ENCODE data around the gene PUS1. TPM values are rescaled to one million over a fixed set of nuclear protein-coding genes. Genes with fewer than 3 reads are reported as not detected.

The PUS1 gene
- total and polyA plus RNA-seq, 9 of the 15 experiments (the other 6 are each of a cell fraction or from before 2014, with no cell fraction given) = 1.9 to 90.8 (median 30.0) TPM

DNA sequence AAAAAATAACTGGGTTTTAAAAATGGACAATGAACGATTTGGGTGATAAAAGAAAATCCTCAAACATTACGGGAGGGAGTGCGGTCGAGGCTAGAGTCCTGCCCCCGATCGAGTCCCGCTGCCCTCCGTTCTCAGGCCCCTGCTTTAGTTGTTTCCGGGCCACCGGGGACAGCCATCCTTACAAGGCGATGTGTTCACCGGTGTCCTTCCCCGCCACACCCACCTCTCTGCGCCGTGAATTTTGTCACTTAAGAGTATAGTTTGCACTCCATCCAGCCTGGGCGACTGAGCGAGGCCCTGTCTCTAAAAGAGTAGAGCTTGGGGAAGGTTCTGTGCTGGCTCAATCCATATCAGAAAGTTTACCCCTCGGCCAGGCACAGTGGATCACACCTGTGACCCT is 31.8 kb upstream of the PUS1 start (continued):
- TF ChIP-seq, protein P1, sequence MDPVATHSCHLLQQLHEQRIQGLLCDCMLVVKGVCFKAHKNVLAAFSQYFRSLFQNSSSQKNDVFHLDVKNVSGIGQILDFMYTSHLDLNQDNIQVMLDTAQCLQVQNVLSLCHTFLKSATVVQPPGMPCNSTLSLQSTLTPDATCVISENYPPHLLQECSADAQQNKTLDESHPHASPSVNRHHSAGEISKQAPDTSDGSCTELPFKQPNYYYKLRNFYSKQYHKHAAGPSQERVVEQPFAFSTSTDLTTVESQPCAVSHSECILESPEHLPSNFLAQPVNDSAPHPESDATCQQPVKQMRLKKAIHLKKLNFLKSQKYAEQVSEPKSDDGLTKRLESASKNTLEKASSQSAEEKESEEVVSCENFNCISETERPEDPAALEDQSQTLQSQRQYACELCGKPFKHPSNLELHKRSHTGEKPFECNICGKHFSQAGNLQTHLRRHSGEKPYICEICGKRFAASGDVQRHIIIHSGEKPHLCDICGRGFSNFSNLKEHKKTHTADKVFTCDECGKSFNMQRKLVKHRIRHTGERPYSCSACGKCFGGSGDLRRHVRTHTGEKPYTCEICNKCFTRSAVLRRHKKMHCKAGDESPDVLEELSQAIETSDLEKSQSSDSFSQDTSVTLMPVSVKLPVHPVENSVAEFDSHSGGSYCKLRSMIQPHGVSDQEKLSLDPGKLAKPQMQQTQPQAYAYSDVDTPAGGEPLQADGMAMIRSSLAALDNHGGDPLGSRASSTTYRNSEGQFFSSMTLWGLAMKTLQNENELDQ (CRISPR knock-in tag; IDR thresholded peaks at IDR 0.05; ENCODE audit: borderline replicate concordance) = no peak
- TF ChIP-seq SIX5 (IDR thresholded peaks at IDR 0.05; ENCODE audit: borderline replicate concordance in 1 of 2, insufficient read depth in 1 of 2, low read depth in 1 of 2, low read length in 2 of 2) = no peak
- TF ChIP-seq C11orf30 (IDR thresholded peaks at IDR 0.05; ENCODE audit: low read depth) = no peak
- TF ChIP-seq PTTG1 (tag; IDR thresholded peaks at IDR 0.05; ENCODE audit: low read depth) = no peak
- no peak for TF ChIP-seq NFE2L1 (tag; IDR thresholded peaks at IDR 0.05; ENCODE audit: borderline replicate concordance, low read depth)
- TF ChIP-seq CCNT2 (IDR thresholded peaks at IDR 0.05; ENCODE audit: borderline replicate concordance, extremely low read depth, insufficient read length, low read depth, low read length) = no peak
- TF ChIP-seq FOSL1 (tag; conservative IDR thresholded peaks at IDR 0.05) = no peak
- TF ChIP-seq, protein P2, sequence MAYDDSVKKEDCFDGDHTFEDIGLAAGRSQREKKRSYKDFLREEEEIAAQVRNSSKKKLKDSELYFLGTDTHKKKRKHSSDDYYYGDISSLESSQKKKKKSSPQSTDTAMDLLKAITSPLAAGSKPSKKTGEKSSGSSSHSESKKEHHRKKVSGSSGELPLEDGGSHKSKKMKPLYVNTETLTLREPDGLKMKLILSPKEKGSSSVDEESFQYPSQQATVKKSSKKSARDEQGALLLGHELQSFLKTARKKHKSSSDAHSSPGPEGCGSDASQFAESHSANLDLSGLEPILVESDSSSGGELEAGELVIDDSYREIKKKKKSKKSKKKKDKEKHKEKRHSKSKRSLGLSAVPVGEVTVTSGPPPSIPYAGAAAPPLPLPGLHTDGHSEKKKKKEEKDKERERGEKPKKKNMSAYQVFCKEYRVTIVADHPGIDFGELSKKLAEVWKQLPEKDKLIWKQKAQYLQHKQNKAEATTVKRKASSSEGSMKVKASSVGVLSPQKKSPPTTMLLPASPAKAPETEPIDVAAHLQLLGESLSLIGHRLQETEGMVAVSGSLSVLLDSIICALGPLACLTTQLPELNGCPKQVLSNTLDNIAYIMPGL (CRISPR knock-in tag; IDR thresholded peaks at IDR 0.05) = no peak
- TF ChIP-seq RBM15 (IDR thresholded peaks at IDR 0.05; ENCODE audit: insufficient read depth, low read length) = no peak
- no peak for TF ChIP-seq HDAC1 (IDR thresholded peaks at IDR 0.05)
- TF ChIP-seq FOXP1 (CRISPR knock-in tag; IDR thresholded peaks at IDR 0.05) = no peak
- TF ChIP-seq ZNF140 (CRISPR knock-in tag; IDR thresholded peaks at IDR 0.05) = no peak
